GM19099 (cell line): ENCODE data around the gene STEAP2.

Experiments used
- POLR2A ChIP-seq: IDR thresholded peaks from 3 replicates; pipeline ENCODE4 v1.6.1; 2011; ENCODE audit warnings: low read depth; ENCODE audit not compliant: insufficient read length; ENCODE audit errors: extremely low read depth

STEAP2 gene

GRCh38 chr7:90222811-90223725 lies 11.5 kb downstream of the STEAP2 start:
- TF ChIP-seq POLR2A = no peak

- TF ChIP-seq POLR2A = no peak
Measured at GRCh38 chr7:90224195-90224594, 12.7 kb downstream of the STEAP2 start.

GRCh38 chr7:90225181-90225580 lies 13.6 kb downstream of the STEAP2 start:
- TF ChIP-seq POLR2A = no peak

- no peak for TF ChIP-seq POLR2A
Measured at GRCh38 chr7:90225601-90226000, 14.1 kb downstream of the STEAP2 start.

GRCh38 chr7:90227259-90227658 lies 15.7 kb downstream of the STEAP2 start:
- no peak for TF ChIP-seq POLR2A

- TF ChIP-seq POLR2A = no peak
Measured at GRCh38 chr7:90229682-90230081, 18.1 kb downstream of the STEAP2 start.

GRCh38 chr7:90230834-90231233 lies 19.3 kb downstream of the STEAP2 start:
- TF ChIP-seq POLR2A = no peak

- no peak for TF ChIP-seq POLR2A
Measured at GRCh38 chr7:90231304-90231703, 19.8 kb downstream of the STEAP2 start.

GRCh38 chr7:90232430-90232829 lies 20.9 kb downstream of the STEAP2 start:
- TF ChIP-seq POLR2A = no peak

- no peak for TF ChIP-seq POLR2A
Measured at GRCh38 chr7:90233569-90233968, 22.0 kb downstream of the STEAP2 start.

- no peak for TF ChIP-seq POLR2A
Measured at GRCh38 chr7:90236721-90237289, 25.3 kb downstream of the STEAP2 start.

- TF ChIP-seq POLR2A = no peak
Measured at GRCh38 chr7:90238022-90238421, 26.5 kb downstream of the STEAP2 start.

- no peak for TF ChIP-seq POLR2A
Measured at GRCh38 chr7:90238583-90238982, 27.0 kb downstream of the STEAP2 start.

- TF ChIP-seq POLR2A = no peak
Measured at GRCh38 chr7:90239050-90239449, 27.5 kb downstream of the STEAP2 start.

GRCh38 chr7:90239625-90240228 lies 28.2 kb downstream of the STEAP2 start:
- TF ChIP-seq POLR2A = no peak
